K562 (cell line): ENCODE results near the gene ANXA9. TPM values are rescaled to one million over a fixed set of nuclear protein-coding genes. Genes with fewer than 3 reads are reported as not detected.

Experiments used
- ARID1B ChIP-seq: fragments of 450-650 bp; IDR thresholded peaks from 2 replicates; pipeline ENCODE4 v1.6.1; 2016; ENCODE audit warnings: antibody characterized with exemption, mild to moderate bottlenecking, inconsistent platforms
- DMBX1 ChIP-seq: fragments of 250-450 bp; sonication (Bioruptor Pico); IDR thresholded peaks from 2 replicates; pipeline ENCODE4 v1.8.0; 2022; ENCODE audit warnings: inconsistent platforms, mild to moderate bottlenecking, moderate library complexity, borderline replicate concordance
- TAF7 ChIP-seq: fragments of 450-650 bp; IDR thresholded peaks from 2 replicates; pipeline ENCODE4 v1.6.1; 2016; ENCODE audit warnings: missing genetic modification characterization, missing compliant biosample characterization
- ZC3H8 ChIP-seq: fragments of 450-650 bp; IDR thresholded peaks from 2 replicates; pipeline ENCODE4 v1.6.1; 2017
- ZNF197 ChIP-seq: fragments of 200-800 bp; sonication (Bioruptor generic); IDR thresholded peaks from 2 replicates; pipeline ENCODE4 v1.6.1; 2016; ENCODE audit warnings: low read depth, missing genetic modification characterization, missing compliant biosample characterization
- ZNF699 ChIP-seq: fragments of 250-450 bp; sonication (Bioruptor Pico); IDR thresholded peaks from 2 replicates; pipeline ENCODE4 v1.8.0; 2021; ENCODE audit warnings: mild to moderate bottlenecking, moderate library complexity; ENCODE audit not compliant: insufficient replicate concordance
- polyA plus RNA-seq, 8 experiments: library from polyadenylated mRNA; depleted of rRNA in 4 of 8; stranded (reverse) in 5 of 8; unstranded in 3 of 8; fragments of >200 nt; fragmentation: Nextera tagmentation in 2 of 8; fragmentation: Illumina TruSeq in 1 of 8; extraction: Ambion mirVana in 2 of 8; extraction: Trizol in 1 of 8; gene quantifications; 2 replicates each; pipeline versions ENCODE4 v1.2.1 to v1.2.3, GENCODE V29; 2011 to 2014; ENCODE audit warnings: inconsistent platforms in 1 of 8, missing spikeins in 1 of 8
- total RNA-seq, 7 experiments: library from RNA; depleted of rRNA in 6 of 7; stranded (reverse); fragments of >200 nt in 6 of 7; fragmentation: Illumina TruSeq in 2 of 7; extraction: Trizol in 2 of 7; gene quantifications; 2 replicates each; pipeline versions ENCODE4 v1.2.1 to v1.2.3, GENCODE V29; 2011 to 2021; ENCODE audit warnings: low replicate concordance in 1 of 7
- TF ChIP-seq, protein P1 (sequence below), 2 experiments: fragments of 450-650 bp; formaldehyde crosslinking in 1 of 2; IDR thresholded peaks; 2 replicates each; pipeline versions ENCODE4 v1.4.0 to v1.6.1; 2014 to 2020; ENCODE audit warnings: mild to moderate bottlenecking in 2 of 2, borderline replicate concordance in 1 of 2, low read depth in 1 of 2
- TF ChIP-seq, protein P2 (sequence below): fragments of 450-650 bp; formaldehyde crosslinking; IDR thresholded peaks from 2 replicates; pipeline ENCODE4 v1.4.0; 2020; ENCODE audit warnings: mild to moderate bottlenecking, moderate library complexity
- TF ChIP-seq, protein P3 (sequence below): fragments of 450-650 bp; IDR thresholded peaks from one replicate; pipeline ENCODE4 v1.6.1; 2018; ENCODE audit warnings: mild to moderate bottlenecking, moderate library complexity; ENCODE audit not compliant: partially characterized antibody
- TF ChIP-seq, protein P4 (sequence below): sonication (generic); formaldehyde crosslinking; IDR thresholded peaks from 2 replicates; pipeline ENCODE4 v1.8.0; 2023; ENCODE audit warnings: mild to moderate bottlenecking, missing genetic modification reagents

ANXA9 gene
- total and polyA plus RNA-seq, 9 of the 15 experiments (the other 6 are each of a cell fraction or from before 2014, with no cell fraction given): 0.24 to 1.6 (median 0.57) TPM

DNA sequence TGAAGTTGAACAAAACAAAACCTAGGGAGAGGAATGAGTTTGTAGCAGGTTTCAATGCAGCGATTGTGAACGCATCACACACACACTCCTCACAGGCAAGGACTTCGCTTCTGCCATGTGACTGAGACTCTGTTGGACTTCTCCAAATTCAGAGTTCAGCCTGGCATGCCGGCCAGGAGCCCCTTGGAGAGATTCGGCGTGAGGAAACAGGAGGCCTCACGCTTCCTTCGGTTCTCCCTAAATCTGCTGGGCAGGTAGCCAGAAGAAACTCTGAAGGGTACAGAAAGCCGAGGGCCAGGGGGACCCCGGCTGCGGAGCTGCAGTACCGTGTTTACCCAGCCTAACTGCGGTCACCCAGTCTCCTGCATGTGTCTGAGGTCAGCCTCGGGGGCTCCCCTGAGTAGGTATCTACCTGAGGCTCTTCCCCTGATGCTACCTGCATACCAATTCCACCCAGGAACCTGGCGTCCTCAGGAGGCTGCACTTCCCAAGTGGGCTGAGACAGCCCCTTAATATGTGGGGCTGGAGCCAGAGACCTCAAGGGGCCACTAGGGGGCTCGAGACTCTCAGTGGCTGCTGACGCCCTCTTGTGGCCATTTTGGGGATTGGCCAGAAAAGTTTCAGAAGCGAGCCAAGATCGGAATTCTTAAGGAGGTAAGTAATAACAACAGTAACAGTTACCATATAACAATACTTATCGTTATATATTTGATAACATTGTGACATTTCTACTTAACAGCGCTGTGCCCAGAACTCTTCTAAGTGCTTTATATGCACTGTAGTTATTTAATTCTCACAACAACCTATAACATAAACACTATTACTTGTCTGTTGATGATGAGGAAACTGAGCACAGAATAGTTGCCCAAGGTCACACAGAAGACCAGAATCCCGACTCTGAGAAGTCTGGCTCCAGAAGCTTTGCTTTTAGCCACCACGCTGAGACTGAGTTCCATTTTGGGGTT lies 2.7 kb upstream of the ANXA9 start (continued):
- TF ChIP-seq, protein P1, sequence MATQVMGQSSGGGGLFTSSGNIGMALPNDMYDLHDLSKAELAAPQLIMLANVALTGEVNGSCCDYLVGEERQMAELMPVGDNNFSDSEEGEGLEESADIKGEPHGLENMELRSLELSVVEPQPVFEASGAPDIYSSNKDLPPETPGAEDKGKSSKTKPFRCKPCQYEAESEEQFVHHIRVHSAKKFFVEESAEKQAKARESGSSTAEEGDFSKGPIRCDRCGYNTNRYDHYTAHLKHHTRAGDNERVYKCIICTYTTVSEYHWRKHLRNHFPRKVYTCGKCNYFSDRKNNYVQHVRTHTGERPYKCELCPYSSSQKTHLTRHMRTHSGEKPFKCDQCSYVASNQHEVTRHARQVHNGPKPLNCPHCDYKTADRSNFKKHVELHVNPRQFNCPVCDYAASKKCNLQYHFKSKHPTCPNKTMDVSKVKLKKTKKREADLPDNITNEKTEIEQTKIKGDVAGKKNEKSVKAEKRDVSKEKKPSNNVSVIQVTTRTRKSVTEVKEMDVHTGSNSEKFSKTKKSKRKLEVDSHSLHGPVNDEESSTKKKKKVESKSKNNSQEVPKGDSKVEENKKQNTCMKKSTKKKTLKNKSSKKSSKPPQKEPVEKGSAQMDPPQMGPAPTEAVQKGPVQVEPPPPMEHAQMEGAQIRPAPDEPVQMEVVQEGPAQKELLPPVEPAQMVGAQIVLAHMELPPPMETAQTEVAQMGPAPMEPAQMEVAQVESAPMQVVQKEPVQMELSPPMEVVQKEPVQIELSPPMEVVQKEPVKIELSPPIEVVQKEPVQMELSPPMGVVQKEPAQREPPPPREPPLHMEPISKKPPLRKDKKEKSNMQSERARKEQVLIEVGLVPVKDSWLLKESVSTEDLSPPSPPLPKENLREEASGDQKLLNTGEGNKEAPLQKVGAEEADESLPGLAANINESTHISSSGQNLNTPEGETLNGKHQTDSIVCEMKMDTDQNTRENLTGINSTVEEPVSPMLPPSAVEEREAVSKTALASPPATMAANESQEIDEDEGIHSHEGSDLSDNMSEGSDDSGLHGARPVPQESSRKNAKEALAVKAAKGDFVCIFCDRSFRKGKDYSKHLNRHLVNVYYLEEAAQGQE (IDR thresholded peaks at IDR 0.05; ENCODE audit: borderline replicate concordance): peak; percentile 79
- TF ChIP-seq, protein P1 (CRISPR knock-in tag; IDR thresholded peaks at IDR 0.05; ENCODE audit: low read depth): no peak
- TF ChIP-seq ZC3H8: no peak
- TF ChIP-seq DMBX1 (CRISPR knock-in tag): peak; percentile 56; the same call in 1 of the 2 replicates
- TF ChIP-seq, protein P2, sequence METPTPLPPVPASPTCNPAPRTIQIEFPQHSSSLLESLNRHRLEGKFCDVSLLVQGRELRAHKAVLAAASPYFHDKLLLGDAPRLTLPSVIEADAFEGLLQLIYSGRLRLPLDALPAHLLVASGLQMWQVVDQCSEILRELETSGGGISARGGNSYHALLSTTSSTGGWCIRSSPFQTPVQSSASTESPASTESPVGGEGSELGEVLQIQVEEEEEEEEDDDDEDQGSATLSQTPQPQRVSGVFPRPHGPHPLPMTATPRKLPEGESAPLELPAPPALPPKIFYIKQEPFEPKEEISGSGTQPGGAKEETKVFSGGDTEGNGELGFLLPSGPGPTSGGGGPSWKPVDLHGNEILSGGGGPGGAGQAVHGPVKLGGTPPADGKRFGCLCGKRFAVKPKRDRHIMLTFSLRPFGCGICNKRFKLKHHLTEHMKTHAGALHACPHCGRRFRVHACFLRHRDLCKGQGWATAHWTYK: 0 out of 2 replicates have a peak, but pooled peaks have one; percentile 20
- 0 out of 2 replicates have a peak, but pooled peaks have one; percentile 12 for TF ChIP-seq ZNF197 (CRISPR knock-in tag)
- TF ChIP-seq ZNF699: no peak
- TF ChIP-seq TAF7: no peak
- TF ChIP-seq, protein P3, sequence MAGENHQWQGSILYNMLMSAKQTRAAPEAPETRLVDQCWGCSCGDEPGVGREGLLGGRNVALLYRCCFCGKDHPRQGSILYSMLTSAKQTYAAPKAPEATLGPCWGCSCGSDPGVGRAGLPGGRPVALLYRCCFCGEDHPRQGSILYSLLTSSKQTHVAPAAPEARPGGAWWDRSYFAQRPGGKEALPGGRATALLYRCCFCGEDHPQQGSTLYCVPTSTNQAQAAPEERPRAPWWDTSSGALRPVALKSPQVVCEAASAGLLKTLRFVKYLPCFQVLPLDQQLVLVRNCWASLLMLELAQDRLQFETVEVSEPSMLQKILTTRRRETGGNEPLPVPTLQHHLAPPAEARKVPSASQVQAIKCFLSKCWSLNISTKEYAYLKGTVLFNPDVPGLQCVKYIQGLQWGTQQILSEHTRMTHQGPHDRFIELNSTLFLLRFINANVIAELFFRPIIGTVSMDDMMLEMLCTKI: no peak
- TF ChIP-seq, protein P4, sequence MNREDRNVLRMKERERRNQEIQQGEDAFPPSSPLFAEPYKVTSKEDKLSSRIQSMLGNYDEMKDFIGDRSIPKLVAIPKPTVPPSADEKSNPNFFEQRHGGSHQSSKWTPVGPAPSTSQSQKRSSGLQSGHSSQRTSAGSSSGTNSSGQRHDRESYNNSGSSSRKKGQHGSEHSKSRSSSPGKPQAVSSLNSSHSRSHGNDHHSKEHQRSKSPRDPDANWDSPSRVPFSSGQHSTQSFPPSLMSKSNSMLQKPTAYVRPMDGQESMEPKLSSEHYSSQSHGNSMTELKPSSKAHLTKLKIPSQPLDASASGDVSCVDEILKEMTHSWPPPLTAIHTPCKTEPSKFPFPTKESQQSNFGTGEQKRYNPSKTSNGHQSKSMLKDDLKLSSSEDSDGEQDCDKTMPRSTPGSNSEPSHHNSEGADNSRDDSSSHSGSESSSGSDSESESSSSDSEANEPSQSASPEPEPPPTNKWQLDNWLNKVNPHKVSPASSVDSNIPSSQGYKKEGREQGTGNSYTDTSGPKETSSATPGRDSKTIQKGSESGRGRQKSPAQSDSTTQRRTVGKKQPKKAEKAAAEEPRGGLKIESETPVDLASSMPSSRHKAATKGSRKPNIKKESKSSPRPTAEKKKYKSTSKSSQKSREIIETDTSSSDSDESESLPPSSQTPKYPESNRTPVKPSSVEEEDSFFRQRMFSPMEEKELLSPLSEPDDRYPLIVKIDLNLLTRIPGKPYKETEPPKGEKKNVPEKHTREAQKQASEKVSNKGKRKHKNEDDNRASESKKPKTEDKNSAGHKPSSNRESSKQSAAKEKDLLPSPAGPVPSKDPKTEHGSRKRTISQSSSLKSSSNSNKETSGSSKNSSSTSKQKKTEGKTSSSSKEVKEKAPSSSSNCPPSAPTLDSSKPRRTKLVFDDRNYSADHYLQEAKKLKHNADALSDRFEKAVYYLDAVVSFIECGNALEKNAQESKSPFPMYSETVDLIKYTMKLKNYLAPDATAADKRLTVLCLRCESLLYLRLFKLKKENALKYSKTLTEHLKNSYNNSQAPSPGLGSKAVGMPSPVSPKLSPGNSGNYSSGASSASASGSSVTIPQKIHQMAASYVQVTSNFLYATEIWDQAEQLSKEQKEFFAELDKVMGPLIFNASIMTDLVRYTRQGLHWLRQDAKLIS (CRISPR knock-in tag): peak; percentile 85; the same call in 1 of the 2 replicates
- peak; percentile 20; the same call in 1 of the 2 replicates for TF ChIP-seq ARID1B
